ENCODE results near the gene SUPT3H. TPM values are rescaled to one million over a fixed set of nuclear protein-coding genes. Genes with fewer than 3 reads are reported as not detected.

SUPT3H gene
- total and polyA plus RNA-seq, 12 donors, result 2.1 to 6.2 (median 3.5) TPM

- ATAC-seq (no peak), DNase-seq (no peak)
- H3K27me3 ChIP-seq, result no peaks in the 10 kb centered on the region
- no peak overlapping the region for H3K4me3 ChIP-seq
- H3K36me3 ChIP-seq, result no peaks in the 10 kb centered on the region
- H3K4me1 ChIP-seq, result no peaks in the 10 kb centered on the region
- H3K27ac ChIP-seq, result no peak overlapping the region
- peaks cover 0 to 3% (median 0%) of the 10 kb centered on the region in 11 donors for H3K9me3 ChIP-seq
- TF ChIP-seq CTCF (IDR thresholded peaks at IDR 0.05), result no peak
- intact Hi-C loops (cut with DNase I), result no loop called here
- WGBS, 2 donors, result 87 to 88% methylated on average over 2 of the region's 2 CpGs
These were observed 105.1 kb downstream of the SUPT3H start for GRCh38 chr6:45272626-45273025.

- no peak for DNase-seq
- WGBS, 2 donors, result 88 to 91% methylated on average over 2 of the region's 2 CpGs
- H3K9me3 ChIP-seq, result no peaks in the 10 kb centered on the region
These were observed 112.5 kb downstream of the SUPT3H start for GRCh38 chr6:45265246-45265645.

GRCh38 chr6:45260696-45261095 is 117.0 kb downstream of the SUPT3H start:
- Histone ChIP-seq H3K36me3 (no peaks in the 10 kb centered on the region), H3K9me3 (no peaks in the 10 kb centered on the region), H3K27ac (no peak overlapping the region), H3K4me3 (no peak overlapping the region), H3K27me3 (no peaks in the 10 kb centered on the region), H3K4me1 (no peaks in the 10 kb centered on the region)
- no peak for TF ChIP-seq CTCF (IDR thresholded peaks at IDR 0.05)
- DNase-seq (no peak), ATAC-seq (no peak)
- 90 to 92% methylated on average over 3 of the region's 3 CpGs for WGBS, 2 donors
- intact Hi-C loops (cut with DNase I), result no loop called here

More at GRCh38 chr6:45265246-45265645, 112.5 kb downstream of the SUPT3H start:
- Histone ChIP-seq H3K4me3 (no peak overlapping the region), H3K27ac (no peak overlapping the region), H3K27me3 (no peaks in the 10 kb centered on the region), H3K4me1 (no peaks in the 10 kb centered on the region), H3K36me3 (no peaks in the 10 kb centered on the region)
- ATAC-seq, result no peak
- intact Hi-C loops (cut with DNase I), result no loop called here
- no peak for TF ChIP-seq CTCF (IDR thresholded peaks at IDR 0.05)

- Histone ChIP-seq H3K9me3 (no peaks in the 10 kb centered on the region), H3K27ac (no peak overlapping the region), H3K27me3 (no peaks in the 10 kb centered on the region), H3K4me1 (no peaks in the 10 kb centered on the region), H3K36me3 (no peaks in the 10 kb centered on the region), H3K4me3 (no peak overlapping the region)
- ATAC-seq (no peak), DNase-seq (no peak)
- 86 to 88% methylated on average over 9 of the region's 9 CpGs for WGBS, 2 donors
- TF ChIP-seq CTCF (IDR thresholded peaks at IDR 0.05), result no peak
- intact Hi-C loops (cut with DNase I), result no loop called here
These were observed 120.7 kb downstream of the SUPT3H start for GRCh38 chr6:45256697-45257695.

Measured in heart right ventricle (tissue), 16 donors.